ENCODE results near the gene TRAF1.

GRCh38 chr9:120892748-120893610 lies 33.6 kb downstream of the TRAF1 start:
- TF ChIP-seq CTCF (IDR thresholded peaks at IDR 0.05) = no peak
- TF ChIP-seq POLR2A (IDR thresholded peaks at IDR 0.05) = no peak

Data from Peyer's patch (tissue), 4 donors.